ENCODE results near the gene HRH1.
"Not testable (repeated sequence)": the region's sequence is repeated elsewhere in the genome, so short reads cannot be mapped to it uniquely, and the experiment has no call there.

Gene HRH1

GRCh38 chr3:11140713-11141104 lies 13.6 kb upstream of the HRH1 start:
- DNase-seq (ENCODE audit: low read depth in 1 of 2, low spot score in 1 of 2), result no peak

GRCh38 chr3:11143476-11143875 lies 10.8 kb upstream of the HRH1 start:
- no peak for DNase-seq (ENCODE audit: low read depth in 1 of 2, low spot score in 1 of 2)

GRCh38 chr3:11144996-11145395 lies 9.3 kb upstream of the HRH1 start:
- no peak for DNase-seq (ENCODE audit: low read depth in 1 of 2, low spot score in 1 of 2)

GRCh38 chr3:11145888-11146287 lies 8.4 kb upstream of the HRH1 start:
- DNase-seq (ENCODE audit: low read depth in 1 of 2, low spot score in 1 of 2), result no peak

GRCh38 chr3:11146773-11147660 lies 7.3 kb upstream of the HRH1 start:
- no peak for DNase-seq (ENCODE audit: low read depth in 1 of 2, low spot score in 1 of 2)

- no peak for DNase-seq (ENCODE audit: low read depth in 1 of 2, low spot score in 1 of 2)
These were observed 4.0 kb upstream of the HRH1 start for GRCh38 chr3:11150256-11150655.

GRCh38 chr3:11152301-11152700 lies 2.0 kb upstream of the HRH1 start:
- DNase-seq (ENCODE audit: low read depth in 1 of 2, low spot score in 1 of 2), result no peak

GRCh38 chr3:11154953-11155325 lies 646 bp downstream of the HRH1 start:
- DNase-seq (ENCODE audit: low read depth in 1 of 2, low spot score in 1 of 2), result no peak

GRCh38 chr3:11155341-11156025 lies 1.2 kb downstream of the HRH1 start:
- no peak for DNase-seq (ENCODE audit: low read depth in 1 of 2, low spot score in 1 of 2)

GRCh38 chr3:11156026-11156410 lies 1.7 kb downstream of the HRH1 start:
- no peak for DNase-seq (ENCODE audit: low read depth in 1 of 2, low spot score in 1 of 2)

GRCh38 chr3:11157421-11157820 lies 3.1 kb downstream of the HRH1 start:
- DNase-seq (ENCODE audit: low read depth in 1 of 2, low spot score in 1 of 2), result no peak

- DNase-seq (ENCODE audit: low read depth in 1 of 2, low spot score in 1 of 2), result no peak
These were observed 5.2 kb downstream of the HRH1 start for GRCh38 chr3:11159421-11159904.

- DNase-seq (ENCODE audit: low read depth in 1 of 2, low spot score in 1 of 2), result no peak
These were observed 7.4 kb downstream of the HRH1 start for GRCh38 chr3:11161666-11162065.

- no peak for DNase-seq (ENCODE audit: low read depth in 1 of 2, low spot score in 1 of 2)
These were observed 8.4 kb downstream of the HRH1 start for GRCh38 chr3:11162401-11163345.

GRCh38 chr3:11164607-11165006 lies 10.3 kb downstream of the HRH1 start:
- DNase-seq (ENCODE audit: low read depth in 1 of 2, low spot score in 1 of 2), result no peak

GRCh38 chr3:11165476-11165875 lies 11.2 kb downstream of the HRH1 start:
- DNase-seq (ENCODE audit: low read depth in 1 of 2, low spot score in 1 of 2), result no peak

GRCh38 chr3:11166807-11167400 lies 12.6 kb downstream of the HRH1 start:
- not testable (repeated sequence) for DNase-seq (ENCODE audit: low read depth in 1 of 2, low spot score in 1 of 2)

- no peak for DNase-seq (ENCODE audit: low read depth in 1 of 2, low spot score in 1 of 2)
These were observed 13.3 kb downstream of the HRH1 start for GRCh38 chr3:11167590-11167989.

GRCh38 chr3:11168406-11168805 lies 14.1 kb downstream of the HRH1 start:
- DNase-seq (ENCODE audit: low read depth in 1 of 2, low spot score in 1 of 2), result no peak

GRCh38 chr3:11168881-11169805 lies 14.8 kb downstream of the HRH1 start:
- no peak for DNase-seq (ENCODE audit: low read depth in 1 of 2, low spot score in 1 of 2)
